ENCODE results near the gene PET100. TPM values are rescaled to one million over a fixed set of nuclear protein-coding genes. Genes with fewer than 3 reads are reported as not detected.

The PET100 gene
- total RNA-seq, 2 donors from 2014 or later: 149 to 182 TPM

- DNase-seq: no peak
- H3K9me3 ChIP-seq (ENCODE audit: control insufficient read depth, low read length): no peaks in the 10 kb centered on the region
- H3K4me1 Mint-ChIP-seq: no peaks in the 10 kb centered on the region
- no peak for TF ChIP-seq CTCF (conservative IDR thresholded peaks at IDR 0.05)
- 76 to 80% methylated on average over 4 to 8 of the region's 8 CpGs for WGBS, 2 experiments (ENCODE audit: insufficient coverage in 1 of 2, insufficient read length in 1 of 2)
- H3K9me3 Mint-ChIP-seq: no peaks in the 10 kb centered on the region
- no peak overlapping the region for H3K9ac ChIP-seq (ENCODE audit: extremely low read depth, low read length, poor library complexity, severe bottlenecking)
- no peak overlapping the region for H3K27ac Mint-ChIP-seq
- no peaks in the 10 kb centered on the region for H3K4me1 ChIP-seq (ENCODE audit: control insufficient read depth, insufficient read depth, low read length)
- H3K27me3 ChIP-seq (ENCODE audit: control insufficient read depth, insufficient read depth, low read length, poor library complexity, severe bottlenecking): peaks cover 11% of the 10 kb centered on the region
- H3K4me3 ChIP-seq (ENCODE audit: low read length): no peak overlapping the region
- H3K36me3 Mint-ChIP-seq (ENCODE audit: low read depth): no peaks in the 10 kb centered on the region
- no peak overlapping the region for H3K27ac ChIP-seq (ENCODE audit: low read depth, low read length)
- H3K36me3 ChIP-seq (ENCODE audit: control insufficient read depth, insufficient read depth, low read length): no peaks in the 10 kb centered on the region
- H3K27me3 Mint-ChIP-seq (ENCODE audit: insufficient read depth): peaks cover 39% of the 10 kb centered on the region
- no peak overlapping the region for H3K4me3 Mint-ChIP-seq
Measured at GRCh38 chr19:7661744-7662538, 32.3 kb downstream of the PET100 start.

DNA sequence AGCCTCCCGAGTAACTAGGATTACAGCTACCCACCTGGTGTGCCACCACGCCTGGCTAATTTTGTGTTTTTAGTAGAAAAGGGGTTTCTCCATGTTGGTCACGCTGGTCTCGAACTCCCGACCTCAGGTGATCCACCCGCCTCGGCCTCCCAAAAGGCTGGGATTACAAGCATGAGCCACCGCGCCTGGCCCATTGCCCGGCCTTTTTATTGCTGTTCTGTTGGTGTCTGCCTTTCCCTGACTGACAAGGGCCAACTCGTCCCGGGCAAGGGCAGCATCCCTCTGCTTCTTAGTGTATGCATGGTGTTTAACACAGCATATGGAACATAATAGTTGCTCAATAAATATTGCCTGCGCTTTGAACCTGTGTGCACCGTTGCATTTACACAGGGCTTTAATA, 33.1 kb downstream of the PET100 start:
- WGBS, 2 experiments (ENCODE audit: insufficient coverage in 1 of 2, insufficient read length in 1 of 2): 85 to 95% methylated on average over 9 to 14 of the region's 14 CpGs
- Mint-ChIP-seq H3K9me3 (no peaks in the 10 kb centered on the region), H3K36me3 (ENCODE audit: low read depth) (no peaks in the 10 kb centered on the region), H3K27ac (no peak overlapping the region), H3K27me3 (ENCODE audit: insufficient read depth) (peaks cover 43% of the 10 kb centered on the region), H3K4me1 (no peaks in the 10 kb centered on the region), H3K4me3 (no peak overlapping the region)
- Histone ChIP-seq H3K36me3 (ENCODE audit: control insufficient read depth, insufficient read depth, low read length) (no peaks in the 10 kb centered on the region), H3K27ac (ENCODE audit: low read depth, low read length) (no peak overlapping the region), H3K9ac (ENCODE audit: extremely low read depth, low read length, poor library complexity, severe bottlenecking) (no peak overlapping the region), H3K9me3 (ENCODE audit: control insufficient read depth, low read length) (no peaks in the 10 kb centered on the region), H3K4me3 (ENCODE audit: low read length) (no peak overlapping the region), H3K27me3 (ENCODE audit: control insufficient read depth, insufficient read depth, low read length, poor library complexity, severe bottlenecking) (peaks cover 14% of the 10 kb centered on the region), H3K4me1 (ENCODE audit: control insufficient read depth, insufficient read depth, low read length) (no peaks in the 10 kb centered on the region)
- DNase-seq: no peak
- no peak for TF ChIP-seq CTCF (conservative IDR thresholded peaks at IDR 0.05)

- Mint-ChIP-seq H3K4me3 (no peak overlapping the region), H3K27ac (no peak overlapping the region), H3K4me1 (no peaks in the 10 kb centered on the region), H3K9me3 (no peaks in the 10 kb centered on the region), H3K27me3 (ENCODE audit: insufficient read depth) (peaks cover 45% of the 10 kb centered on the region), H3K36me3 (ENCODE audit: low read depth) (no peaks in the 10 kb centered on the region)
- no peak overlapping the region for H3K9ac ChIP-seq (ENCODE audit: extremely low read depth, low read length, poor library complexity, severe bottlenecking)
- WGBS, 2 experiments (ENCODE audit: insufficient coverage in 1 of 2, insufficient read length in 1 of 2): 88 to 91% methylated on average over 3 to 7 of the region's 7 CpGs
- no peak overlapping the region for H3K4me3 ChIP-seq (ENCODE audit: low read length)
- no peak for DNase-seq
- no peak overlapping the region for H3K27ac ChIP-seq (ENCODE audit: low read depth, low read length)
- TF ChIP-seq CTCF (conservative IDR thresholded peaks at IDR 0.05): no peak
- H3K4me1 ChIP-seq (ENCODE audit: control insufficient read depth, insufficient read depth, low read length): no peaks in the 10 kb centered on the region
- peaks cover 22% of the 10 kb centered on the region for H3K27me3 ChIP-seq (ENCODE audit: control insufficient read depth, insufficient read depth, low read length, poor library complexity, severe bottlenecking)
- no peaks in the 10 kb centered on the region for H3K9me3 ChIP-seq (ENCODE audit: control insufficient read depth, low read length)
- no peaks in the 10 kb centered on the region for H3K36me3 ChIP-seq (ENCODE audit: control insufficient read depth, insufficient read depth, low read length)
Measured at GRCh38 chr19:7663706-7664105, 34.1 kb downstream of the PET100 start.

Measured in endodermal cell (in vitro differentiated cells).